Measurements from ENCODE around the gene TYW1.
"Not testable (repeated sequence)": the region's sequence is repeated elsewhere in the genome, so short reads cannot be mapped to it uniquely, and the experiment has no call there.

Gene TYW1

DNA sequence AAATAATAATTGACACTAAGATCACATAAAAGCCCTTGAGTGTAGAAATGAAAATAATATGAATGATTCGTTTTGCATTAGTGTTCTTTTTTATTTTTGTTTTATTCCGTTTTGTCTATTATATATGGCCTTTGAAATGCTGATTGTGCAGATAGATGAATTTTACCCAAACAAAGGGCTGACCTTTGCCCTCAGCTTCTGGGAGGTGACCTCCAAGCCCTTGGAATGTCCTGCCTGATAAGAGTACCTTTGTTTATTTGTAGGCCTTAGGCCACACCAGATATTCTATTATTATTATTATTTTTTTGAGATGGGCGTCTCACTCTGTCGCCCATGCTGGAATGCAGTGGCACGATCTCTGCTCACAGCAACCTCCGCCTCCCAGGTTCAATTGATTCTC lies 230.3 kb downstream of the TYW1 start:
- H3K36me3 ChIP-seq (ENCODE audit: insufficient read depth); H3K79me2 ChIP-seq (ENCODE audit: insufficient read depth, low read depth); H2AFZ ChIP-seq (ENCODE audit: low read depth); H4K20me1 ChIP-seq (ENCODE audit: insufficient read depth); H3K4me3 ChIP-seq (IDR thresholded peaks at IDR 0.05; ENCODE audit: insufficient read depth, low read depth, low read length); H3K4me2 ChIP-seq; H3K4me1 ChIP-seq (ENCODE audit: low read depth, poor library complexity, severe bottlenecking); H3K27me3 ChIP-seq (ENCODE audit: insufficient read depth, low read depth); H3K27ac ChIP-seq; H3K9ac ChIP-seq: not testable (repeated sequence)

DNA sequence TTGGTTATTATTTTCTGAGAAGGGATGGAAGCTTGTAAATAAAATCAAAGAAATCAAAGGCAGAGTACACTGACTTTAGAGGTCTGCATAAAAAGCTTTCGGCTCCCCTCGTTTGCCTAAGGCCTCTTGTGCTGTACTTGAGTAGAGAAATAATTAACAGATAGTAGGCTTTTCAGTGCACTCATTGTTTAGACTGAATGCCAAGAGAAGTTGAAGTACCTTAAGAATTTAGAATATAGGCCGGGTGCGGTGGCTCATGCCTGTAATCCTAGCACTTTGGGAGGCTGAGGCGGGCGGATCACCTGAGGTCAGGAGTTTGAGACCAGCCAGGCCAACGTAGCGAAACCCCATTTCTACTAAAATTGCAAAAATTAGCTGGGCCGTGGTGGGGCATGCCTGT lies 232.4 kb downstream of the TYW1 start:
- not testable (repeated sequence) for H4K20me1 ChIP-seq (ENCODE audit: insufficient read depth); H3K36me3 ChIP-seq (ENCODE audit: insufficient read depth); H3K27me3 ChIP-seq (ENCODE audit: insufficient read depth, low read depth); H3K79me2 ChIP-seq (ENCODE audit: insufficient read depth, low read depth); H3K4me1 ChIP-seq (ENCODE audit: low read depth, poor library complexity, severe bottlenecking); H2AFZ ChIP-seq (ENCODE audit: low read depth); H3K4me3 ChIP-seq (IDR thresholded peaks at IDR 0.05; ENCODE audit: insufficient read depth, low read depth, low read length); H3K9ac ChIP-seq; H3K27ac ChIP-seq; H3K4me2 ChIP-seq

DNA sequence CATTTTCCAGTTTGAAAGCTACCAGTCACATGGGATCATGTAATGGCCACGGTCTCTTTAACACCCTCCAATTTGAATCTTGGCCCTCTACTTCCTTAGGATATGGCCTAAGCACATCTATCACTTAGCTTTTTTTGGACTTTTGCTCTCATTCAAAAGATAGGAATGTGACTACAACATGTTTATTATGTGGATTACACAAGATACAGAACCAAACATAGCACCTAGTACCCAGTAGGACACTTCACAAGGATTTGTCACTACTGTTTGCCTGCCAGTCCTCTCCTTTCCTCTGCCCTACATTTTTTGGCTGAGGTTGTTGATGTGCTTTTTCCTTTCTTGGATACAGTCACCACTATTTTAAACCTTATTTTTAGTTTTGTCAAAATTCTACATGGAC lies 233.4 kb downstream of the TYW1 start:
- H3K4me2 ChIP-seq; H3K4me3 ChIP-seq (IDR thresholded peaks at IDR 0.05; ENCODE audit: insufficient read depth, low read depth, low read length); H3K27ac ChIP-seq; H3K27me3 ChIP-seq (ENCODE audit: insufficient read depth, low read depth); H3K4me1 ChIP-seq (ENCODE audit: low read depth, poor library complexity, severe bottlenecking); H3K79me2 ChIP-seq (ENCODE audit: insufficient read depth, low read depth); H4K20me1 ChIP-seq (ENCODE audit: insufficient read depth); H2AFZ ChIP-seq (ENCODE audit: low read depth); H3K36me3 ChIP-seq (ENCODE audit: insufficient read depth); H3K9ac ChIP-seq: not testable (repeated sequence)

DNA sequence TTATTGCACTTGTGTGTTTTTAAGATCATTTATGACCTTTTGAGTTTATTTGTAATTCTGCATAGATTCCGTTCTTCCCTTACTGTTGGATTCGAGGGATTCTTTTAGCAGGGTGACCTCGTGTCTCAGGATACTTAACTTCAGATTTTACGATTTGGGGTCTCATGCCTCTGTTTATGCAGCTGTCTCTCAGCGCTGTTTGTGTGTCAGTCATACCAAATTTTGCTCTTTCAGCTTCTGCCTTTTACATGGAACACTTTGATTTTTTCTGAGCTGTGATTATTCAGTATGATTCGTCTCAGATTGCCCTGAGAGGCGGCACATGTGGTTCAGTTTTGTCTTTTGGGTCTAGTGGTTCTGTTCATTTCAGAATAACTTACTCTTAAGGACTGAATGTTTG lies 236.9 kb downstream of the TYW1 start:
- H3K36me3 ChIP-seq (ENCODE audit: insufficient read depth); H3K9ac ChIP-seq; H3K4me3 ChIP-seq (IDR thresholded peaks at IDR 0.05; ENCODE audit: insufficient read depth, low read depth, low read length); H3K27ac ChIP-seq; H3K4me1 ChIP-seq (ENCODE audit: low read depth, poor library complexity, severe bottlenecking); H3K27me3 ChIP-seq (ENCODE audit: insufficient read depth, low read depth); H3K4me2 ChIP-seq; H4K20me1 ChIP-seq (ENCODE audit: insufficient read depth); H2AFZ ChIP-seq (ENCODE audit: low read depth); H3K79me2 ChIP-seq (ENCODE audit: insufficient read depth, low read depth): not testable (repeated sequence)

DNA sequence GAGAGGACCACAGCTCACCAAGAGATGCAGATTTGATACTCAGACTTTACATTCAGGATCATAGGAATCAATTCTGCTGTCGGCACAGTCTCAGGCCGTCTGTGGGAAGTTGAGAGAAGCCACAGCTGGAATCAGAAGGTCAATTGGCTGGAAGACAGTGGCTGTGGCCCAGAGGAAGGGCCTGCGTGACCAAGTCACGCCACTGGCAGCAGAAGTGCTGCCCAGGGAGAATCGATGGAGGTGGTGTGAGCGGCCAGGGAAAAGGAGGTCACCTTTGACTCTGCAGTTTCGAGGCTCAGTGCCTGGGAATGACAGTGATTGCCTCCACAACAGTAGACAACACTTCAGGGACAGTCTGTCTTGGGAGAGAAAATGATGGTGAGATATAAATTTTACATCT lies 239.6 kb downstream of the TYW1 start:
- not testable (repeated sequence) for H3K9ac ChIP-seq; H3K79me2 ChIP-seq (ENCODE audit: insufficient read depth, low read depth); H2AFZ ChIP-seq (ENCODE audit: low read depth); H3K36me3 ChIP-seq (ENCODE audit: insufficient read depth); H3K27me3 ChIP-seq (ENCODE audit: insufficient read depth, low read depth); H3K4me2 ChIP-seq; H4K20me1 ChIP-seq (ENCODE audit: insufficient read depth); H3K27ac ChIP-seq; H3K4me1 ChIP-seq (ENCODE audit: low read depth, poor library complexity, severe bottlenecking); H3K4me3 ChIP-seq (IDR thresholded peaks at IDR 0.05; ENCODE audit: insufficient read depth, low read depth, low read length)

DNA sequence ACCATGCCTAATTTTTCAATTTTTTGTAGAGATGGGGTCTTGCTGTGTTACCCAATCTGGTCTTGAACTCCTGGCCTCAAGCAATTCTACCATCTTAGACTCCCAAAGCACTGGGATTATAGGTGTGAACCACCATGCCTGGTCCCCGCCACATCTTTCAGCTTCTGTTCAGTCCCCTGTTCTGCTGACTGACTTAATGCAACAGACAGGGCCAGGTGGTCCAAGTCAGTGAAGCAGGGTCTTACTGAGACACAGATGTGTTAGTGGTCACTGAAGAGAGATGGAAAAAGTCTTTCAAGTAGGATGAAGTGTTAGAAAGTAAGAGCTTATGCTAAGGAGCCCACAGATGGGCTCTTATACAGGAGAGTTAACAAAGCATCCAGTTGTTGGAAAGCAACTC lies 246.2 kb downstream of the TYW1 start:
- not testable (repeated sequence) for H3K4me3 ChIP-seq (IDR thresholded peaks at IDR 0.05; ENCODE audit: insufficient read depth, low read depth, low read length); H3K4me2 ChIP-seq; H3K9ac ChIP-seq; H3K27ac ChIP-seq; H4K20me1 ChIP-seq (ENCODE audit: insufficient read depth); H3K4me1 ChIP-seq (ENCODE audit: low read depth, poor library complexity, severe bottlenecking); H3K36me3 ChIP-seq (ENCODE audit: insufficient read depth); H3K27me3 ChIP-seq (ENCODE audit: insufficient read depth, low read depth); H3K79me2 ChIP-seq (ENCODE audit: insufficient read depth, low read depth); H2AFZ ChIP-seq (ENCODE audit: low read depth)

DNA sequence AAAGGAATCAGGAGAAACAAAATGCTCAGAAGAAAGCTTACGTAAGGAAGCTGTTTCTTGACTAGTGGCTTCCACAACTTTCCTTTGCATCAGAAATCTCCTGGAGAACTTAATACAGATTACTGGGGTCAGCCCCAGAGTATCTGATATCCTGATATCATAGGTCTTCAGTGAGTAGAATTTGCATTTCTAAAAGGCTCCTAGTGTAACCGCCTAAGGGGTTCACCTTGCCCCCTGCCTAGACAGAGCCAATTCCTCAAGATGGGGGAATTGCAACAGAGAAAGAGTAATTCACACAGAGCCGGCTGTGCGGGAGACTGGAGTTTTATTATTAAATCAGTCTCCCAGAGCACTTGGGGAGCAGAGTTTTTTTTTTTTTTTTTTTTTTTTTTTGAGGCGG lies 251.7 kb downstream of the TYW1 start:
- not testable (repeated sequence) for H4K20me1 ChIP-seq (ENCODE audit: insufficient read depth); H3K36me3 ChIP-seq (ENCODE audit: insufficient read depth); H2AFZ ChIP-seq (ENCODE audit: low read depth); H3K9ac ChIP-seq; H3K27me3 ChIP-seq (ENCODE audit: insufficient read depth, low read depth); H3K4me2 ChIP-seq; H3K4me1 ChIP-seq (ENCODE audit: low read depth, poor library complexity, severe bottlenecking); H3K4me3 ChIP-seq (IDR thresholded peaks at IDR 0.05; ENCODE audit: insufficient read depth, low read depth, low read length); H3K27ac ChIP-seq; H3K79me2 ChIP-seq (ENCODE audit: insufficient read depth, low read depth)

DNA sequence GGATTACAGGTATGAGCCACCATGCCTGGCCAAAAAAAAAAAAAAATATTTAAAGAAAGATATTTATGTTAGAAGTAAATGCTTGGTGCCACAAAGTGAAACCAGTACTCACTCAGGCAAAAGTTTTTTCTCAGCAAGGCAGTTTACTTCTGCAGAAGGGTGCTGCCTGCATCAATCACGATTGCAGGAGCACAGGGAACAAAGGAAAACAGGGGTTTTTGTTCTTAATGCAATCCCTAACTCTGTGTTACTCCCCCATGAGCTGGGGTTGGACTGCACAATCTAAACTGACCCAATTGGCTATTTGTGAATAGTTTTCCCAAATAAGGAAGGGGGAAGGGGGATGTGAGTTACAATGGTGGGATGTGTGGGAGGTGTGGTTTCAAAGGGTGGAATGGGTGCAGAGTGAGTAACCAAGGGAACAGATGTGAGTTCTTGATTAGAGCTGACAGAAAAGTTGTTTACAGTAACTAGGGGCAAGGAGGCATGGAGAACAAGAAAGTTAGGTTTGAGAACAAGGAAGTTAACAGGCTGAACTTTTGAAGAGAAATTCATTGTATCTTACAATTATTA lies 255.4 kb downstream of the TYW1 start:
- H3K4me3 ChIP-seq (IDR thresholded peaks at IDR 0.05; ENCODE audit: insufficient read depth, low read depth, low read length) = no peak overlapping the region
- H3K9ac ChIP-seq = no peak overlapping the region
- TF ChIP-seq, protein P1, sequence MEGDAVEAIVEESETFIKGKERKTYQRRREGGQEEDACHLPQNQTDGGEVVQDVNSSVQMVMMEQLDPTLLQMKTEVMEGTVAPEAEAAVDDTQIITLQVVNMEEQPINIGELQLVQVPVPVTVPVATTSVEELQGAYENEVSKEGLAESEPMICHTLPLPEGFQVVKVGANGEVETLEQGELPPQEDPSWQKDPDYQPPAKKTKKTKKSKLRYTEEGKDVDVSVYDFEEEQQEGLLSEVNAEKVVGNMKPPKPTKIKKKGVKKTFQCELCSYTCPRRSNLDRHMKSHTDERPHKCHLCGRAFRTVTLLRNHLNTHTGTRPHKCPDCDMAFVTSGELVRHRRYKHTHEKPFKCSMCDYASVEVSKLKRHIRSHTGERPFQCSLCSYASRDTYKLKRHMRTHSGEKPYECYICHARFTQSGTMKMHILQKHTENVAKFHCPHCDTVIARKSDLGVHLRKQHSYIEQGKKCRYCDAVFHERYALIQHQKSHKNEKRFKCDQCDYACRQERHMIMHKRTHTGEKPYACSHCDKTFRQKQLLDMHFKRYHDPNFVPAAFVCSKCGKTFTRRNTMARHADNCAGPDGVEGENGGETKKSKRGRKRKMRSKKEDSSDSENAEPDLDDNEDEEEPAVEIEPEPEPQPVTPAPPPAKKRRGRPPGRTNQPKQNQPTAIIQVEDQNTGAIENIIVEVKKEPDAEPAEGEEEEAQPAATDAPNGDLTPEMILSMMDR (conservative IDR thresholded peaks at IDR 0.05; ENCODE audit: low read depth, low read length) = no peak
- no peaks in the 10 kb centered on the region for H3K27me3 ChIP-seq (ENCODE audit: insufficient read depth, low read depth)
- H3K36me3 ChIP-seq (ENCODE audit: insufficient read depth) = no peaks in the 10 kb centered on the region
- H3K4me1 ChIP-seq (ENCODE audit: low read depth, poor library complexity, severe bottlenecking) = no peaks in the 10 kb centered on the region
- no peaks in the 10 kb centered on the region for H3K79me2 ChIP-seq (ENCODE audit: insufficient read depth, low read depth)
- no peak overlapping the region for H2AFZ ChIP-seq (ENCODE audit: low read depth)
- H3K27ac ChIP-seq = no peak overlapping the region
- H4K20me1 ChIP-seq (ENCODE audit: insufficient read depth) = no peaks in the 10 kb centered on the region
- H3K4me2 ChIP-seq = no peak overlapping the region

DNA sequence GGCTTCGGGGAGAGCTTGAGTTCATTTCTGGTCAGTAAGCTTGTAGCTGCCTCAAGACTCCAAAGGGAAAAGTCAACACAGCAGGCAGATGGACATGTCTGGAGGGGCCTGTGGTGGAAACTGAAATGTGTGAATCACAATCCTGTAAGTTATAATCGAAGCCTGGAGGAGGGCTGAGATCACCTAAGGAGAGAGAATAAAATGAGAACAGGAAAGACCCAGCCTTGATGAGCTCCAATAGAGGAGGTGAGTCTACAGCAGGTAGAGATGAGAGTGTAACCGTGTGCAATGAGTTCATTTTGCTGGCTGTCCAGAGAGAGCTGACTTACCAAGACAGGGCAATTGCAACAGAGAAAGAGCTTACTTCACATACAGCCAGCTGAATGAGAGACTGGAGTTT lies 258.4 kb downstream of the TYW1 start:
- not testable (repeated sequence) for H3K27me3 ChIP-seq (ENCODE audit: insufficient read depth, low read depth); H3K4me1 ChIP-seq (ENCODE audit: low read depth, poor library complexity, severe bottlenecking); H2AFZ ChIP-seq (ENCODE audit: low read depth); H3K79me2 ChIP-seq (ENCODE audit: insufficient read depth, low read depth); H3K36me3 ChIP-seq (ENCODE audit: insufficient read depth); H3K4me3 ChIP-seq (IDR thresholded peaks at IDR 0.05; ENCODE audit: insufficient read depth, low read depth, low read length); H3K27ac ChIP-seq; H4K20me1 ChIP-seq (ENCODE audit: insufficient read depth); H3K9ac ChIP-seq; H3K4me2 ChIP-seq

DNA sequence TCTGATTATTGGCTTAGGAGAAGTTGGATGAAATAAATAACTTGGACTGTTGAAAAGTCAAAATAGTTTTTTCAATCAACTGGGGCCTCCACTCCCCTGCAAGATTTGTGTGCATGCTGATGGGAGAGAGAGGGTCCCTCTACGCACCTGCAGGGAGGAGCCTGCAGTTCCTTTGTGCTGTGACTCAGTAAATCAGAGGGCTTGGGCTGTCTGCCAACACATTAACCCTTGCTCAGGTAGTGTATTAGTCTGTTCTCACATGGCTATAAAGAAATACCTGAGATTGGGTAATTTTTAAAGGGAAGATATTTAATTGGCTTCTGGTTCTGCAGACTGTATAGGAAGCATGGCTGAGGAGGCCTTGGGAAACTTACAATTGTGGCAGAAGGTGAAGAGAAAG lies 261.1 kb downstream of the TYW1 start:
- not testable (repeated sequence) for H4K20me1 ChIP-seq (ENCODE audit: insufficient read depth)

More for the DNA sequence above, 261.1 kb downstream of the TYW1 start:
- H3K9ac ChIP-seq; H3K27me3 ChIP-seq (ENCODE audit: insufficient read depth, low read depth); H3K4me1 ChIP-seq (ENCODE audit: low read depth, poor library complexity, severe bottlenecking); H3K36me3 ChIP-seq (ENCODE audit: insufficient read depth); H2AFZ ChIP-seq (ENCODE audit: low read depth); H3K4me3 ChIP-seq (IDR thresholded peaks at IDR 0.05; ENCODE audit: insufficient read depth, low read depth, low read length); H3K27ac ChIP-seq; H3K4me2 ChIP-seq; H3K79me2 ChIP-seq (ENCODE audit: insufficient read depth, low read depth): not testable (repeated sequence)
